Stimulated activated CD8-positive, alpha-beta memory T cell treated with anti-CD3 and anti-CD28 coated beads, Interleukin-12 subunit alpha, Interleukin-12 subunit beta, amount 100 ng/mL, for 24 hours (primary cell): ENCODE data around the gene CIBAR2.

Experiments
- DNase-seq: peaks from one replicate; pipeline ENCODE4 v3.0.0-alpha.2; 2020; ENCODE audit errors: extremely low read depth

The CIBAR2 gene

GRCh38 chr16:85144026-85144915, 32.0 kb upstream of the CIBAR2 start:
- no peak for DNase-seq

GRCh38 chr16:85142771-85143211, 30.5 kb upstream of the CIBAR2 start:
- DNase-seq: no peak

- no peak for DNase-seq
Observed at GRCh38 chr16:85142129-85142513, 29.8 kb upstream of the CIBAR2 start.

GRCh38 chr16:85141491-85142128, 29.3 kb upstream of the CIBAR2 start:
- no peak for DNase-seq

GRCh38 chr16:85140455-85141012, 28.3 kb upstream of the CIBAR2 start:
- no peak for DNase-seq

- DNase-seq: no peak
Observed at GRCh38 chr16:85139881-85140339, 27.6 kb upstream of the CIBAR2 start.

GRCh38 chr16:85138825-85139627, 26.8 kb upstream of the CIBAR2 start:
- no peak for DNase-seq

- DNase-seq: no peak
Observed at GRCh38 chr16:85138073-85138824, 26.0 kb upstream of the CIBAR2 start.

- no peak for DNase-seq
Observed at GRCh38 chr16:85137323-85138072, 25.2 kb upstream of the CIBAR2 start.

- DNase-seq: no peak
Observed at GRCh38 chr16:85136702-85137322, 24.5 kb upstream of the CIBAR2 start.

GRCh38 chr16:85136213-85136701, 24.0 kb upstream of the CIBAR2 start:
- no peak for DNase-seq

GRCh38 chr16:85134789-85135142, 22.5 kb upstream of the CIBAR2 start:
- DNase-seq: no peak

GRCh38 chr16:85134076-85134788, 22.0 kb upstream of the CIBAR2 start:
- DNase-seq: no peak

- no peak for DNase-seq
Observed at GRCh38 chr16:85133290-85133599, 21.0 kb upstream of the CIBAR2 start.

GRCh38 chr16:85132456-85133289, 20.4 kb upstream of the CIBAR2 start:
- DNase-seq: no peak

GRCh38 chr16:85130705-85131028, 18.4 kb upstream of the CIBAR2 start:
- no peak for DNase-seq

- no peak for DNase-seq
Observed at GRCh38 chr16:85129876-85130704, 17.8 kb upstream of the CIBAR2 start.
